ENCODE measurements around the gene TMEM255B. TPM values are rescaled to one million over a fixed set of nuclear protein-coding genes. Genes with fewer than 3 reads are reported as not detected.

Gene TMEM255B
- total RNA-seq, 1 experiment from 2014 or later, result not detected

GRCh38 chr13:113802090-113802531 lies 43.1 kb downstream of the TMEM255B start:
- intact Hi-C loops (cut with micrococcal nuclease; ENCODE audit: unreplicated experiment), result no loop called here
- TF ChIP-seq, protein P1, sequence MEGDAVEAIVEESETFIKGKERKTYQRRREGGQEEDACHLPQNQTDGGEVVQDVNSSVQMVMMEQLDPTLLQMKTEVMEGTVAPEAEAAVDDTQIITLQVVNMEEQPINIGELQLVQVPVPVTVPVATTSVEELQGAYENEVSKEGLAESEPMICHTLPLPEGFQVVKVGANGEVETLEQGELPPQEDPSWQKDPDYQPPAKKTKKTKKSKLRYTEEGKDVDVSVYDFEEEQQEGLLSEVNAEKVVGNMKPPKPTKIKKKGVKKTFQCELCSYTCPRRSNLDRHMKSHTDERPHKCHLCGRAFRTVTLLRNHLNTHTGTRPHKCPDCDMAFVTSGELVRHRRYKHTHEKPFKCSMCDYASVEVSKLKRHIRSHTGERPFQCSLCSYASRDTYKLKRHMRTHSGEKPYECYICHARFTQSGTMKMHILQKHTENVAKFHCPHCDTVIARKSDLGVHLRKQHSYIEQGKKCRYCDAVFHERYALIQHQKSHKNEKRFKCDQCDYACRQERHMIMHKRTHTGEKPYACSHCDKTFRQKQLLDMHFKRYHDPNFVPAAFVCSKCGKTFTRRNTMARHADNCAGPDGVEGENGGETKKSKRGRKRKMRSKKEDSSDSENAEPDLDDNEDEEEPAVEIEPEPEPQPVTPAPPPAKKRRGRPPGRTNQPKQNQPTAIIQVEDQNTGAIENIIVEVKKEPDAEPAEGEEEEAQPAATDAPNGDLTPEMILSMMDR (IDR thresholded peaks at IDR 0.05; ENCODE audit: unreplicated experiment), result no peak
- Mint-ChIP-seq H3K4me1 (ENCODE audit: low read depth, unreplicated experiment) (no peaks in the 10 kb centered on the region), H3K36me3 (ENCODE audit: insufficient read depth, unreplicated experiment) (no peaks in the 10 kb centered on the region), H3K27ac (ENCODE audit: unreplicated experiment) (no peak overlapping the region), H3K9me3 (ENCODE audit: low read depth, unreplicated experiment) (no peaks in the 10 kb centered on the region), H3K27me3 (ENCODE audit: unreplicated experiment) (no peaks in the 10 kb centered on the region), H3K4me3 (ENCODE audit: low read depth, unreplicated experiment) (no peak overlapping the region)
- CTCF ChIA-PET, result no interaction called here
- no peak for DNase-seq
- BruUV-seq (replicated peaks), result no TSS peak

GRCh38 chr13:113802761-113803160 lies 43.7 kb downstream of the TMEM255B start:
- TF ChIP-seq, protein P1 (IDR thresholded peaks at IDR 0.05; ENCODE audit: unreplicated experiment), result no peak
- no peaks in the 10 kb centered on the region for H3K36me3 Mint-ChIP-seq (ENCODE audit: insufficient read depth, unreplicated experiment)
- no TSS peak for BruUV-seq (replicated peaks)
- intact Hi-C loops (cut with micrococcal nuclease; ENCODE audit: unreplicated experiment), result no loop called here
- no peak overlapping the region for H3K27ac Mint-ChIP-seq (ENCODE audit: unreplicated experiment)
- no peak overlapping the region for H3K4me3 Mint-ChIP-seq (ENCODE audit: low read depth, unreplicated experiment)
- H3K27me3 Mint-ChIP-seq (ENCODE audit: unreplicated experiment), result no peaks in the 10 kb centered on the region
- no peak for DNase-seq
- no peaks in the 10 kb centered on the region for H3K9me3 Mint-ChIP-seq (ENCODE audit: low read depth, unreplicated experiment)
- CTCF ChIA-PET, result no interaction called here
- H3K4me1 Mint-ChIP-seq (ENCODE audit: low read depth, unreplicated experiment), result no peaks in the 10 kb centered on the region

DNA sequence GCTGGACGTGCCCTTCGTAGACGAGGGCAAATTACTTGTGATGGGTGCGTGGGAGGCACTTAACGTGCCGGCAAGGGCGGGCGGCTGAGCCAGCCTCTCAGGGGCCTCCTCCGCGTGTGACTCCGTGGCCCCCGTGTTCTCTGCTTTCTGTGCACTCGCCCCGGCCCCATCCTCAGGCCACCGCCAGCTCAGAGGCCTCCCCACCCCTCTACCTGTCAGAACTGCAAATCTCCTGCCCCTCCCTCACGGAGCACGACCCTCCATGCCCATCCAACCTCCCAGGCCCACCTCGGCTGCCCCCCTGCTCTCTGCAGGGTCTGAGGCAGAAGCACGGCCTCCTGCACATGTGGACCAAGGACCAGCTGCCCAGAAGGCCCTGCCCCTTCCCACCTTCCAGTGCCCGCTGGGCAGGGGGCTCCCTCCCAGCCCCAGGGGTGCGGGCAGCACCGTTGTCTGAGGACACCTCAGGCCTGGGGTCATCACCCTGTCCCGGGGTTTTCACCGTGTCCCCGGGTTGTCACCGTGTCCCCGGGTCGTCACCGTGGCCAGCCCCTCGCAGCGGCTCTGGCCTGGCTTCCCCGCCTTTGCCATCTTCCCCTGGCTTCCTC lies 44.5 kb downstream of the TMEM255B start:
- TF ChIP-seq, protein P1 (IDR thresholded peaks at IDR 0.05; ENCODE audit: unreplicated experiment), result no peak
- CTCF ChIA-PET, result no interaction called here
- Mint-ChIP-seq H3K27me3 (ENCODE audit: unreplicated experiment) (no peaks in the 10 kb centered on the region), H3K27ac (ENCODE audit: unreplicated experiment) (no peak overlapping the region), H3K36me3 (ENCODE audit: insufficient read depth, unreplicated experiment) (no peaks in the 10 kb centered on the region), H3K4me1 (ENCODE audit: low read depth, unreplicated experiment) (no peaks in the 10 kb centered on the region), H3K9me3 (ENCODE audit: low read depth, unreplicated experiment) (peaks cover 2% of the 10 kb centered on the region), H3K4me3 (ENCODE audit: low read depth, unreplicated experiment) (no peak overlapping the region)
- no TSS peak for BruUV-seq (replicated peaks)
- no peak for DNase-seq
- intact Hi-C loops (cut with micrococcal nuclease; ENCODE audit: unreplicated experiment), result no loop called here

DNA sequence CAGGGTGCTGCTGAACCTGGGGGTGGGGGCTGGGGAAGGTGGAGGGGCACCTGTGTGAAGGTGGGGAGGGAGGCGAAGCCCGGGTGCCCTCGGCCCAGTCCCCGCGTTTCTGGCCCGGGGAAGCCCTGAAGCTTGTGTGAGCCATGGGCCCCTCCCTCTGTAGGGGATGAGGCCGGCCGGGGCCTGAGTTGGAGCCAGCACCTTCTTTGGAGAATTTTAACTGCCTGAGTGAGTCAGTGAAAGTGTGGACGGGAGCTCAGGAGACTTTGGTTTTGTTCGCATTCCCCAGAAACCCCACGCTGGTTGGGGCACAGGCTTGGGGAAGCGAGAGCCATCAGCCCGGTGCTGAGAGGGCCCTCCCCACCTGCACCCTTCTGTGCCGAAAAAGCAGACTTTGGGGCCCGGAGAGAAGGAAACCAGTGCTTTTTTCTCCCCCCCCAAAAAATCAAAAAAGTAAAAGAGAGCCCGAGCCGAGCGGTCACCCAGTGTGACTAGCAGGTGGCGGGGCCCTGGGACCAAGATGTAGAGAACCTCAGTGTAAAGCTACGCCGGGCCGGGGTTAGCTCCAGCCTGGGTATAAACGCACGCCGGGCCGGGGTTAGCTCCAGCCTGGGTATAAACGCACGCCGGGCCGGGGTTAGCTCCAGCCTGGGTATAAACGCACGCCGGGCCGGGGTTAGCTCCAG lies 45.1 kb downstream of the TMEM255B start:
- Mint-ChIP-seq H3K4me3 (ENCODE audit: low read depth, unreplicated experiment) (no peak overlapping the region), H3K27me3 (ENCODE audit: unreplicated experiment) (no peaks in the 10 kb centered on the region), H3K36me3 (ENCODE audit: insufficient read depth, unreplicated experiment) (no peaks in the 10 kb centered on the region), H3K9me3 (ENCODE audit: low read depth, unreplicated experiment) (peaks cover 2% of the 10 kb centered on the region), H3K4me1 (ENCODE audit: low read depth, unreplicated experiment) (no peaks in the 10 kb centered on the region), H3K27ac (ENCODE audit: unreplicated experiment) (no peak overlapping the region)
- BruUV-seq (replicated peaks), result no TSS peak
- TF ChIP-seq, protein P1 (IDR thresholded peaks at IDR 0.05; ENCODE audit: unreplicated experiment), result no peak
- no peak for DNase-seq
- intact Hi-C loops (cut with micrococcal nuclease; ENCODE audit: unreplicated experiment), result no loop called here
- CTCF ChIA-PET, result no interaction called here
